MM.1S (cell line): ENCODE results near the gene PARD3.

Source experiments
- DNase-seq: peaks from one replicate; pipeline ENCODE4 v3.0.0-alpha.2; 2015
- H2AFZ ChIP-seq: fragments of 300-600 bp; sonication (generic); 2 replicates; pipeline ENCODE4 v1.6.0; 2016; ENCODE audit warnings: antibody characterized with exemption, low read length
- H3F3A ChIP-seq: fragments of 300-600 bp; sonication (generic); 2 replicates; pipeline ENCODE4 v1.6.1; 2016; ENCODE audit warnings: mild to moderate bottlenecking, antibody characterized with exemption, low read length, moderate library complexity, mixed read lengths; ENCODE audit not compliant: insufficient read depth
- H3K27ac ChIP-seq: fragments of 300-600 bp; sonication (generic); 2 replicates; pipeline ENCODE4 v1.5.1; 2016; ENCODE audit warnings: mild to moderate bottlenecking, low read length
- H3K27me3 ChIP-seq: fragments of 300-600 bp; sonication (generic); replicated peaks from 2 replicates; pipeline ENCODE4 v1.6.0; 2016; ENCODE audit warnings: low read length; ENCODE audit not compliant: insufficient read depth
- H3K36me3 ChIP-seq: fragments of 300-600 bp; sonication (generic); replicated peaks from 2 replicates; pipeline ENCODE4 v1.6.1; 2016; ENCODE audit warnings: mild to moderate bottlenecking, low read length, mixed read lengths; ENCODE audit not compliant: insufficient read depth
- H3K4me1 ChIP-seq: fragments of 300-600 bp; sonication (generic); 2 replicates; pipeline ENCODE4 v1.6.1; 2016; ENCODE audit warnings: low read length, mixed read lengths
- H3K4me2 ChIP-seq: fragments of 300-600 bp; sonication (generic); 2 replicates; pipeline ENCODE4 v1.6.0; 2016; ENCODE audit warnings: low read depth, low read length
- H3K4me3 ChIP-seq: fragments of 300-600 bp; sonication (generic); 2 replicates; pipeline ENCODE4 v1.5.1; 2016; ENCODE audit warnings: low read length, mixed read lengths
- H3K79me2 ChIP-seq: fragments of 300-600 bp; sonication (generic); 2 replicates; pipeline ENCODE4 v1.6.1; 2016; ENCODE audit warnings: mixed run types, low read length, mixed read lengths
- H3K9ac ChIP-seq: fragments of 300-600 bp; sonication (generic); 2 replicates; pipeline ENCODE4 v1.6.1; 2016; ENCODE audit warnings: low read length, mixed read lengths
- H3K9me2 ChIP-seq: fragments of 300-600 bp; sonication (generic); replicated peaks from 2 replicates; pipeline ENCODE4 v1.6.1; 2016; ENCODE audit warnings: mild to moderate bottlenecking, low read length, mixed read lengths; ENCODE audit not compliant: insufficient read depth
- H3K9me3 ChIP-seq: fragments of 300-600 bp; sonication (generic); replicated peaks from 2 replicates; pipeline ENCODE4 v1.6.1; 2016; ENCODE audit warnings: mild to moderate bottlenecking, low read length, mixed read lengths; ENCODE audit not compliant: insufficient read depth
- H4K20me1 ChIP-seq: fragments of 300-600 bp; sonication (generic); 2 replicates; pipeline ENCODE4 v1.6.1; 2016; ENCODE audit warnings: mild to moderate bottlenecking, low read length, moderate library complexity, mixed read lengths; ENCODE audit not compliant: insufficient read depth
- CTCF ChIP-seq: fragments of 300-600 bp; sonication (generic); IDR thresholded peaks from 2 replicates; pipeline ENCODE4 v1.5.1; 2016; ENCODE audit warnings: antibody characterized with exemption, low read length, mixed read lengths
- EZH2 ChIP-seq: fragments of 300-600 bp; sonication (generic); optimal IDR thresholded peaks from 2 replicates; pipeline ENCODE3; 2017; ENCODE audit warnings: low read depth, mild to moderate bottlenecking, antibody characterized with exemption, low read length, mixed read lengths
- EZH2phosphoT487 ChIP-seq: fragments of 300-600 bp; sonication (generic); IDR thresholded peaks from 2 replicates; pipeline ENCODE4 v1.6.1; 2018; ENCODE audit warnings: antibody characterized with exemption, low read length

PARD3 gene

GRCh38 chr10:34651416-34652195 is 163.5 kb downstream of the PARD3 start:
- Histone ChIP-seq H3K27ac (no peak overlapping the region), H3K27me3 (no peaks in the 10 kb centered on the region), H3K4me2 (no peak overlapping the region), H3K79me2 (peaks cover 84% of the 10 kb centered on the region), H4K20me1 (peaks cover 22% of the 10 kb centered on the region), H2AFZ (no peak overlapping the region), H3K9me2 (no peaks in the 10 kb centered on the region), H3F3A (no peaks in the 10 kb centered on the region; the same call in 1 of the 2 replicates), H3K9ac (no peak overlapping the region), H3K4me3 (no peak overlapping the region), H3K9me3 (no peaks in the 10 kb centered on the region), H3K4me1 (peaks cover 12% of the 10 kb centered on the region; the same call in 1 of the 2 replicates), H3K36me3 (no peaks in the 10 kb centered on the region)
- no peak for DNase-seq
- TF ChIP-seq EZH2 (no peak), EZH2phosphoT487 (no peak), CTCF (no peak)

- no peaks in the 10 kb centered on the region; the same call in 1 of the 2 replicates for H3F3A ChIP-seq
- no peaks in the 10 kb centered on the region for H3K9me3 ChIP-seq
- peaks cover 12% of the 10 kb centered on the region; the same call in 1 of the 2 replicates for H3K4me1 ChIP-seq
- H3K9me2 ChIP-seq = no peaks in the 10 kb centered on the region
- TF ChIP-seq CTCF (no peak), EZH2phosphoT487 (no peak), EZH2 (no peak)
- H3K27ac ChIP-seq = no peak overlapping the region
- no peak for DNase-seq
- no peak overlapping the region for H3K4me3 ChIP-seq
- no peak overlapping the region for H3K9ac ChIP-seq
- no peaks in the 10 kb centered on the region for H3K27me3 ChIP-seq
- no peak overlapping the region for H3K4me2 ChIP-seq
- H3K36me3 ChIP-seq = no peaks in the 10 kb centered on the region
- peaks cover 19% of the 10 kb centered on the region for H4K20me1 ChIP-seq
- peaks cover 94% of the 10 kb centered on the region for H3K79me2 ChIP-seq
- no peak overlapping the region for H2AFZ ChIP-seq
Measured at GRCh38 chr10:34650156-34650555, 164.9 kb downstream of the PARD3 start.

GRCh38 chr10:34649385-34649784 is 165.7 kb downstream of the PARD3 start:
- Histone ChIP-seq H3K27ac (no peak overlapping the region), H3K9me3 (no peaks in the 10 kb centered on the region), H3K9me2 (no peaks in the 10 kb centered on the region), H4K20me1 (peaks cover 14% of the 10 kb centered on the region), H3K36me3 (no peaks in the 10 kb centered on the region), H3K4me1 (peaks cover 12% of the 10 kb centered on the region; the same call in 1 of the 2 replicates), H3K79me2 (peaks cover 90% of the 10 kb centered on the region), H3K4me3 (no peak overlapping the region), H2AFZ (no peak overlapping the region), H3K27me3 (no peaks in the 10 kb centered on the region), H3K9ac (no peak overlapping the region), H3K4me2 (no peak overlapping the region), H3F3A (no peaks in the 10 kb centered on the region; the same call in 1 of the 2 replicates)
- no peak for DNase-seq
- TF ChIP-seq EZH2 (no peak), EZH2phosphoT487 (no peak), CTCF (no peak)
